Measurements from ENCODE around the gene CRBN.

Gene CRBN

GRCh38 chr3:3145831-3146230 is 33.7 kb downstream of the CRBN start:
- H3K4me3 ChIP-seq (ENCODE audit: low read depth, low read length), result no peak overlapping the region
- TF ChIP-seq MYC (IDR thresholded peaks at IDR 0.05; ENCODE audit: low read depth, low read length) (no peak), CTCF (IDR thresholded peaks at IDR 0.05; ENCODE audit: low read depth, low read length) (no peak), MAX (IDR thresholded peaks at IDR 0.05; ENCODE audit: low read depth, low read length) (no peak), POLR2A (IDR thresholded peaks at IDR 0.05; ENCODE audit: extremely low read depth, insufficient read length) (no peak)
- no peak for DNase-seq (ENCODE audit: low read depth)

- TF ChIP-seq POLR2A (IDR thresholded peaks at IDR 0.05; ENCODE audit: extremely low read depth, insufficient read length) (no peak), CTCF (IDR thresholded peaks at IDR 0.05; ENCODE audit: low read depth, low read length) (no peak), MAX (IDR thresholded peaks at IDR 0.05; ENCODE audit: low read depth, low read length) (no peak), MYC (IDR thresholded peaks at IDR 0.05; ENCODE audit: low read depth, low read length) (no peak)
- DNase-seq (ENCODE audit: low read depth), result no peak
- H3K4me3 ChIP-seq (ENCODE audit: low read depth, low read length), result no peak overlapping the region
Measured at GRCh38 chr3:3141939-3142338, 37.6 kb downstream of the CRBN start.

DNA sequence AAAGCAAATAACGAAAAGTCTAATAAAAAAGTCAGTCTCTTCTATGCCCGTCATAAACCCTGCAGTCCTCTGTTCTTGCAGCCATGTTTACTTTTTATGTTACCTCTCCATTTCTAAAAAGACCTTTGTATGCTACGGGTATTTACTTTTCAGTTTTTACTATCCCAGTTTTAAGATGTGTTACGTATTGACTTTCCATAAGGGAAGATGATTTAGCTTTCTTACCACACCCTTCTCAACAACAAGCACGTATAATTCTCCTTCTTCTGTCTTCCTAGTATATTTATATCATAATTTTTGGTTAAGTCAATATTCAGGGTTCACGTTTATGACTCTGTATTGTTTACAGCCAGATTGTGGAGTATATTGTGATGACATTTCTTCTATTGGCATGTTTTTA is 42.0 kb downstream of the CRBN start:
- no peak overlapping the region for H3K4me3 ChIP-seq (ENCODE audit: low read depth, low read length)
- TF ChIP-seq MYC (IDR thresholded peaks at IDR 0.05; ENCODE audit: low read depth, low read length), result no peak
- TF ChIP-seq CTCF (IDR thresholded peaks at IDR 0.05; ENCODE audit: low read depth, low read length), result no peak
- no peak for TF ChIP-seq MAX (IDR thresholded peaks at IDR 0.05; ENCODE audit: low read depth, low read length)
- no peak for TF ChIP-seq POLR2A (IDR thresholded peaks at IDR 0.05; ENCODE audit: extremely low read depth, insufficient read length)
- DNase-seq (ENCODE audit: low read depth), result no peak

- no peak overlapping the region for H3K4me3 ChIP-seq (ENCODE audit: low read depth, low read length)
- TF ChIP-seq MAX (IDR thresholded peaks at IDR 0.05; ENCODE audit: low read depth, low read length) (no peak), MYC (IDR thresholded peaks at IDR 0.05; ENCODE audit: low read depth, low read length) (no peak), POLR2A (IDR thresholded peaks at IDR 0.05; ENCODE audit: extremely low read depth, insufficient read length) (no peak)
- DNase-seq (ENCODE audit: low read depth), result peak; percentile 8
Measured at GRCh38 chr3:3134750-3135448, 44.6 kb downstream of the CRBN start.

- DNase-seq (ENCODE audit: low read depth), result peak; percentile 22
- no peak for TF ChIP-seq MAX (IDR thresholded peaks at IDR 0.05; ENCODE audit: low read depth, low read length)
- no peak for TF ChIP-seq CTCF (IDR thresholded peaks at IDR 0.05; ENCODE audit: low read depth, low read length)
- no peak for TF ChIP-seq POLR2A (IDR thresholded peaks at IDR 0.05; ENCODE audit: extremely low read depth, insufficient read length)
- TF ChIP-seq MYC (IDR thresholded peaks at IDR 0.05; ENCODE audit: low read depth, low read length), result no peak
- H3K4me3 ChIP-seq (ENCODE audit: low read depth, low read length), result no peak overlapping the region
Measured at GRCh38 chr3:3133500-3133899, 46.0 kb downstream of the CRBN start.

DNA sequence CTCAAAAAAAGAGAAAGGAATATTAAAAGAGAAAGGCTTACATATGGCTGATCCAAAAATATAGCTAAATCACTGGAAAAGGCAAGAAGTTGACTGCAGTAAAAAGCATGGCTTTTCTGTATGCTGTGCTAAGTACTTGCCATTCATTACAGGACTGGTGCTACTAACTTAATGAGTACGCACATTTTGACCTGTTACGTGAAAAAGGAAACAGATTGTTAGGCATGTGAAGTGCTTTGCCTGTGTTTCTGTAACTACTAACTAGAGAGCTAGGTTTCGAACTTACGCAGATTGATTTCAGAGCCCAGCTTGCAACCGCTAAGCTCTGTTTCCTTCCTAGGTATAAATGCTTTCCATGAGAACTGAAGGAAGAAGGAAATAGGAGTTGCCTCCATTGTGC is 49.9 kb downstream of the CRBN start:
- no peak for DNase-seq (ENCODE audit: low read depth)
- no peak for TF ChIP-seq MAX (IDR thresholded peaks at IDR 0.05; ENCODE audit: low read depth, low read length)
- no peak for TF ChIP-seq POLR2A (IDR thresholded peaks at IDR 0.05; ENCODE audit: extremely low read depth, insufficient read length)
- no peak for TF ChIP-seq MYC (IDR thresholded peaks at IDR 0.05; ENCODE audit: low read depth, low read length)
- no peak for TF ChIP-seq CTCF (IDR thresholded peaks at IDR 0.05; ENCODE audit: low read depth, low read length)
- peak overlapping the region; percentile 3 for H3K4me3 ChIP-seq (ENCODE audit: low read depth, low read length)
